WTC11 (cell line): ENCODE results near the gene BNC1. TPM values are rescaled to one million over a fixed set of nuclear protein-coding genes. Genes with fewer than 3 reads are reported as not detected.

Experiments used
- ATAC-seq: fragments of 200-7000 bp; cut with Tn5 transposase; 2 replicates; pipeline ENCODE4 v1.10.0; 2021; ENCODE audit warnings: mild to moderate bottlenecking, moderate library complexity
- CTCF ChIA-PET: fragments of 300-600 bp; sonication (Branson Sonifier 250); formaldehyde crosslinking; loops from one replicate; lab custom pipeline; 2021; ENCODE audit warnings: antibody characterized with exemption; lab: Charles Lee
- POLR2A ChIA-PET: fragments of 350-600 bp; sonication (Branson Sonifier 250); formaldehyde crosslinking; loops from one replicate; lab custom pipeline; 2021; ENCODE audit warnings: antibody characterized with exemption; lab: Charles Lee
- DNase-seq: peaks from one replicate; pipeline ENCODE4 v3.0.0; 2021; ENCODE audit warnings: low spot score
- H3K27ac Mint-ChIP-seq: 2 replicates; pipeline ENCODE4 v1.8.0; 2021; ENCODE audit warnings: mixed read lengths
- H3K27me3 Mint-ChIP-seq: 2 replicates; pipeline ENCODE4 v1.8.0; 2021; ENCODE audit warnings: low read depth, mild to moderate bottlenecking, moderate library complexity, mixed read lengths
- H3K36me3 Mint-ChIP-seq: 2 replicates; pipeline ENCODE4 v1.8.0; 2021; ENCODE audit warnings: mixed read lengths
- H3K4me1 Mint-ChIP-seq: 2 replicates; pipeline ENCODE4 v1.8.0; 2022; ENCODE audit warnings: mixed read lengths
- H3K4me3 Mint-ChIP-seq: 2 replicates; pipeline ENCODE4 v1.8.0; 2021; ENCODE audit warnings: mild to moderate bottlenecking, moderate library complexity, mixed read lengths
- H3K9me3 Mint-ChIP-seq: 2 replicates; pipeline ENCODE4 v1.8.0; 2021; ENCODE audit warnings: mixed read lengths
- CDX4 ChIP-seq: fragments of 250-450 bp; sonication (Bioruptor Pico); IDR thresholded peaks from 2 replicates; pipeline ENCODE4 v1.9.0; 2021; ENCODE audit warnings: moderate library complexity, mild to moderate bottlenecking, inconsistent platforms, borderline replicate concordance
- CREB1 ChIP-seq: sonication (generic); formaldehyde crosslinking; IDR thresholded peaks from 2 replicates; pipeline ENCODE4 v1.8.0; 2023; ENCODE audit warnings: mild to moderate bottlenecking, missing genetic modification reagents
- CTCF ChIP-seq: fragments of 200-600 bp; IDR thresholded peaks from 2 replicates; pipeline ENCODE4 v1.8.0; 2022; ENCODE audit warnings: antibody characterized with exemption
- FOXJ3 ChIP-seq: sonication (generic); formaldehyde crosslinking; IDR thresholded peaks from 2 replicates; pipeline ENCODE4 v1.9.0; 2021; ENCODE audit warnings: missing genetic modification reagents, mild to moderate bottlenecking, borderline replicate concordance
- FOXP4 ChIP-seq: sonication (generic); formaldehyde crosslinking; IDR thresholded peaks from 2 replicates; pipeline ENCODE4 v1.8.0; 2022; ENCODE audit warnings: mild to moderate bottlenecking, missing genetic modification reagents
- GTF2I ChIP-seq: fragments of 250-450 bp; sonication (Bioruptor Pico); conservative IDR thresholded peaks from 2 replicates; pipeline ENCODE4 v1.4.0; 2021; ENCODE audit warnings: mild to moderate bottlenecking
- JAZF1 ChIP-seq: fragments of 250-450 bp; sonication (Bioruptor Pico); IDR thresholded peaks from 2 replicates; pipeline ENCODE4 v1.9.0; 2021; ENCODE audit warnings: moderate library complexity, mild to moderate bottlenecking, inconsistent platforms
- JUN ChIP-seq: sonication (generic); formaldehyde crosslinking; IDR thresholded peaks from 2 replicates; pipeline ENCODE4 v1.8.0; 2023; ENCODE audit warnings: mild to moderate bottlenecking, missing genetic modification reagents
- NFATC4 ChIP-seq: fragments of 250-450 bp; sonication (Bioruptor Pico); IDR thresholded peaks from 2 replicates; pipeline ENCODE4 v1.9.0; 2021; ENCODE audit warnings: mild to moderate bottlenecking
- NFE2L1 ChIP-seq: sonication (generic); formaldehyde crosslinking; IDR thresholded peaks from 2 replicates; pipeline ENCODE4 v1.8.1; 2023; ENCODE audit warnings: missing genetic modification reagents
- NFYB ChIP-seq: sonication (generic); formaldehyde crosslinking; conservative IDR thresholded peaks from 2 replicates; pipeline ENCODE4 v1.8.0; 2022; ENCODE audit warnings: low read depth, missing genetic modification reagents
- NR1H2 ChIP-seq: sonication (generic); formaldehyde crosslinking; IDR thresholded peaks from 2 replicates; pipeline ENCODE4 v1.9.0; 2021; ENCODE audit warnings: mild to moderate bottlenecking, moderate library complexity, missing genetic modification reagents
- PRDM15 ChIP-seq: sonication (generic); formaldehyde crosslinking; IDR thresholded peaks from 2 replicates; pipeline ENCODE4 v1.8.0; 2022; ENCODE audit warnings: missing genetic modification reagents
- SOX15 ChIP-seq: fragments of 250-450 bp; sonication (Bioruptor Pico); IDR thresholded peaks from 2 replicates; pipeline ENCODE4 v1.9.0; 2021; ENCODE audit warnings: mild to moderate bottlenecking
- STAT6 ChIP-seq: sonication (generic); formaldehyde crosslinking; conservative IDR thresholded peaks from 2 replicates; pipeline ENCODE4 v1.8.1; 2023; ENCODE audit warnings: mild to moderate bottlenecking, low read depth, missing genetic modification reagents, moderate library complexity
- ZNF219 ChIP-seq: sonication (generic); formaldehyde crosslinking; IDR thresholded peaks from 2 replicates; pipeline ENCODE4 v1.8.0; 2023; ENCODE audit warnings: missing genetic modification reagents, mild to moderate bottlenecking, borderline replicate concordance
- ZNF281 ChIP-seq: sonication (generic); formaldehyde crosslinking; IDR thresholded peaks from 2 replicates; pipeline ENCODE4 v1.8.0; 2023; ENCODE audit warnings: mild to moderate bottlenecking, missing genetic modification reagents
- ZNF512 ChIP-seq: sonication (generic); formaldehyde crosslinking; IDR thresholded peaks from 2 replicates; pipeline ENCODE4 v1.8.1; 2022; ENCODE audit warnings: missing genetic modification reagents, borderline replicate concordance
- total RNA-seq: library from RNA; stranded (reverse); gene quantifications from 3 replicates; pipeline ENCODE4 v1.2.3, GENCODE V29; 2021

The BNC1 gene
- total RNA-seq, 1 experiment from 2014 or later: 0.11 TPM

GRCh38 chr15:83304861-83305703 lies 20.6 kb upstream of the BNC1 start:
- H3K27me3 Mint-ChIP-seq: peaks cover 3% of the 10 kb centered on the region
- H3K27ac Mint-ChIP-seq: no peak overlapping the region
- TF ChIP-seq FOXP4 (CRISPR knock-in tag) (no peak), NR1H2 (CRISPR knock-in tag) (no peak), NFATC4 (CRISPR knock-in tag) (no peak), NFE2L1 (CRISPR knock-in tag) (0 out of 2 replicates have a peak, but pooled peaks have one; percentile 36), ZNF281 (CRISPR knock-in tag) (no peak)
- TF ChIP-seq, all 79 proteins: peak for 1
- DNase-seq: no peak
- ATAC-seq: no peak; the same call in 1 of the 2 replicates
- peaks cover 8% of the 10 kb centered on the region for H3K9me3 Mint-ChIP-seq
- H3K4me3 Mint-ChIP-seq: no peak overlapping the region
- ChIA-PET POLR2A (interaction anchor here (1.0 kb wide), 1 partner anchor 75 kb away, joined by 3 read pairs; no protein-coding TSS in a partner anchor), CTCF (interaction anchor here (1.2 to 1.6 kb wide), 3 partner anchors 57 to 131 kb away, joined by 4 to 7 read pairs (median 5); no protein-coding TSS in a partner anchor)
- no peaks in the 10 kb centered on the region for H3K36me3 Mint-ChIP-seq
- H3K4me1 Mint-ChIP-seq: peaks cover 25% of the 10 kb centered on the region

- Mint-ChIP-seq H3K27ac (no peak overlapping the region), H3K4me3 (no peak overlapping the region), H3K36me3 (no peaks in the 10 kb centered on the region), H3K9me3 (peaks cover 8% of the 10 kb centered on the region)
- TF ChIP-seq PRDM15 (CRISPR knock-in tag): no peak
- TF ChIP-seq CDX4 (CRISPR knock-in tag): no peak
- TF ChIP-seq ZNF219 (CRISPR knock-in tag): no peak
- TF ChIP-seq CREB1: no peak
- TF ChIP-seq JUN: no peak
- no peak for TF ChIP-seq JAZF1
- TF ChIP-seq ZNF512 (CRISPR knock-in tag): no peak
- TF ChIP-seq SOX15: no peak
- no peak for TF ChIP-seq GTF2I
- TF ChIP-seq NFYB (CRISPR knock-in tag): no peak
- no peak for TF ChIP-seq NR1H2 (CRISPR knock-in tag)
- no peak for TF ChIP-seq CTCF
- no peak for TF ChIP-seq FOXJ3 (CRISPR knock-in tag)
- TF ChIP-seq STAT6 (CRISPR knock-in tag): no peak
- TF ChIP-seq, all 79 proteins: peak for 0
- H3K27me3 Mint-ChIP-seq: peaks cover 3% of the 10 kb centered on the region
- POLR2A ChIA-PET: no interaction called here
- DNase-seq (no peak), ATAC-seq (no peak)
- CTCF ChIA-PET: no interaction called here
- peaks cover 20% of the 10 kb centered on the region for H3K4me1 Mint-ChIP-seq
These were observed 19.1 kb upstream of the BNC1 start for GRCh38 chr15:83303535-83303934.
